Liver (tissue), 3 donors: Measurements from ENCODE around the gene RALGPS1.

Experiments
- GABPA ChIP-seq, 2 donors: IDR thresholded peaks in 1 of 2; conservative IDR thresholded peaks in 1 of 2; 2 replicates each; pipeline ENCODE4 v1.6.1; 2016; ENCODE audit warnings: antibody characterized with exemption in 2 of 2, mild to moderate bottlenecking in 1 of 2, moderate library complexity in 1 of 2
- TF ChIP-seq, protein P1 (sequence below): fragments of 150-350 bp; IDR thresholded peaks from 2 replicates; pipeline ENCODE4 v1.5.1; 2017; ENCODE audit warnings: improper control_type of control experiment, low read depth, low read length; ENCODE audit not compliant: missing input control
- donor health status: healthy.
- donor health status: healthy.

DNA sequence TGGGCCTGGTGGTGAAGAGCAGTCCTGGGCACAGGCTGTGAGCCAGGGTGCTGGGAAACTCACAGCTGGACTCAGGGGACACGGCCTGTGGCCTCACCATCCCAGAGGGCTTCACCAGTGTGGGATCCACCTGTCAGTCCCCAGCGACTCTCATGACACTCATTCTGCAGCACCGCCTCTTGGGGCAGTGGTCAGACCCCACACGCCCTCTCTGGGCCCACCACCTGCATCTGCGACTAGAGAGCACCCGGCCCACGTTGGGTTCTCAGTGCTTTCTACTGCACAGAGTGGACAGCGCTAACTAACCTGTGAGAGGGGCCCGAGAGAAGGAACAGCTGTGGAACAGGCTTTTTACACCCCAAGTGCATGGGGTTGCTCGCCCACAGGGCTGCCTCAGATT, 304.2 kb downstream of the RALGPS1 start:
- TF ChIP-seq, protein P1, sequence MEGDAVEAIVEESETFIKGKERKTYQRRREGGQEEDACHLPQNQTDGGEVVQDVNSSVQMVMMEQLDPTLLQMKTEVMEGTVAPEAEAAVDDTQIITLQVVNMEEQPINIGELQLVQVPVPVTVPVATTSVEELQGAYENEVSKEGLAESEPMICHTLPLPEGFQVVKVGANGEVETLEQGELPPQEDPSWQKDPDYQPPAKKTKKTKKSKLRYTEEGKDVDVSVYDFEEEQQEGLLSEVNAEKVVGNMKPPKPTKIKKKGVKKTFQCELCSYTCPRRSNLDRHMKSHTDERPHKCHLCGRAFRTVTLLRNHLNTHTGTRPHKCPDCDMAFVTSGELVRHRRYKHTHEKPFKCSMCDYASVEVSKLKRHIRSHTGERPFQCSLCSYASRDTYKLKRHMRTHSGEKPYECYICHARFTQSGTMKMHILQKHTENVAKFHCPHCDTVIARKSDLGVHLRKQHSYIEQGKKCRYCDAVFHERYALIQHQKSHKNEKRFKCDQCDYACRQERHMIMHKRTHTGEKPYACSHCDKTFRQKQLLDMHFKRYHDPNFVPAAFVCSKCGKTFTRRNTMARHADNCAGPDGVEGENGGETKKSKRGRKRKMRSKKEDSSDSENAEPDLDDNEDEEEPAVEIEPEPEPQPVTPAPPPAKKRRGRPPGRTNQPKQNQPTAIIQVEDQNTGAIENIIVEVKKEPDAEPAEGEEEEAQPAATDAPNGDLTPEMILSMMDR = no peak
- no peak for TF ChIP-seq GABPA (IDR thresholded peaks at IDR 0.05 in 1 of 2, conservative IDR thresholded peaks at IDR 0.05 in 1 of 2)
